Measurements from ENCODE around the gene AREG.
A peak's percentile ranks its signal among the peaks of the same experiment; 100 is the strongest.

Gene AREG

DNA sequence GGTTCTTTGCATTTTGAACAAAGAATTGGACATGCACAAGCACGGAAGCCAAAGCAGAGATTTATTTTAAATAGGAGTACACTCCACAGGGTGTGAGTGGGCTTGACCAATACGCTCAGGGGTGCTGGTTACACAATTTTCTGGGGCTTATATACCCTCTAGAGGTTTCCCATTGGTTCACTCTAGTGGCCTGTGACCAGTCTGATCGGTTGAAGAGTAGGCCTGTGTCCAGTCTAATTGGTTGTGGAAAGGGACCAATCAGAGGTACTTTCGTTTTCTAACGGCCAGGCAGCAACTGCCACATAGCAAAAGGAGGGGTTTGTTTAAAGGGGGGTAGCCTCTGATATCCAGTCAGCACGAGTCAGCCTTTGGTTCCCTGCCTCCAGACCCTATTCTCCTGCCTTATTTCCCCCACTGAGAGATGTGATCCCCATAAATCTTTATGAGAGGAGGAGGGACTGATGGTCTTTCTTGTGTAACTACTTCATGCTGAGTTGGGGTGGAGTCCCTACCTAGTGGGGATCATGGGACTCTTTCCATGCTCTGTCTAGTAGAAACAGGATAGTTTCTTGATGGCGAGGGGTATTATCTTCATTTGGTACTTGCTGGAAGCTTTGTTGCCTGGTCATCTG is 11.3 kb upstream of the AREG start:
- peak; percentile 23 for DNase-seq

DNA sequence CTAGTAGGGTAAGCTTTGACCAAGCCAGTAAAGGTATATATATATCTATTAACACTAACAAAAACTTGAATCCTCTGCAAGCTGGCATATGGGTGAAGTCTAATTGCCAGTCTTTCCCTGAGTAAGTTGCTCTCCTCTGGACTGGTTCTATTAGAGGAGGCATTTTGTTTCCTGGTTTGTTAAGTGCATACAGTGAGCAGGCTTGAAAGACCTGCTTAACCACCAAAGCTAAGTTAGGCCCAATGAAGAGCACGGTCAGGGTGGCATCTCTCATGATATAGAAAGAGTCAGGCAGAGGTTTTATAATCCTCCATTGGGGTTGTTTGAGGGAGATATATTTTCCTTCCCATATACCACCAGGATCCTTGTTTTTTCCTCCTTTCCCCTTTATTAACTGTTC is 9.6 kb upstream of the AREG start:
- DNase-seq: no peak

DNA sequence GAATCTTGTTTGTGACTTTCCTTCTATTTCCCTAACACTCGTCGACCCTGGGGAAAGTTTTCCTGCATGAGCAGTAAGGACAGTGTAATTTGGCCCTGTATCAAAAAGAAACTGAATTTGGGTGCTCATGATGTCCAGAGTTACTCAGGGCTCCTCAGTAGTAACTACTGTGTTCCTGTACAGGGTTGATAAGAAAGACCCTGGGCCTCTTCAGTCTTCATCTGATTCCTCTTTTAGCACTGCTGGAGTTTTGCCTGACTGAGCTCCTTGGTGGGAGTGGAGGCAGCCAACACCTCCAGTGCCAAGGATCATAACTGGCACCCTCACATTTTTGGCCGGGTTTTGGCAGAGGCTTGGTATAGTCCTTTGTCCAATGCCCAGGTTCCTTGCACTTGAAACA is 7.1 kb upstream of the AREG start:
- no peak for DNase-seq

DNA sequence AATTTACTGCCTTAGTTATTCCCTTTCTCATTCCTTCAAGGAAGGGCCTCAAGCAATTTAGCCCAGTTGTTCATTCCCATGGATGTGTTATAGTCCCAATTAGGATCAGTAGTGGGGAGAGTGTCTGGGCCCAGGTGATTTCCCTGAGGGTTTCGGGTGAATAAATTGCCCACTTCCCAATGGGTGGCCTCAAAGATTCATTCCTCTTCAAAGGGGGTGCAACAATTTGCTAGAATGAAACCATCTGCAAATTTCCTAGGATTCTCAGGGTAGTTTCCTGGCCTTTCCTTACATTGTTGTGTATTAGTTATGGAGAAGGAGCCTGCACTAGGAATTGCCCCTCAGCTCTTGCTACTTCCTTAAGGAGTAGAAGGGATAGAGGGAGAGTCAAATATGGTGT is 6.3 kb upstream of the AREG start:
- DNase-seq: no peak

DNA sequence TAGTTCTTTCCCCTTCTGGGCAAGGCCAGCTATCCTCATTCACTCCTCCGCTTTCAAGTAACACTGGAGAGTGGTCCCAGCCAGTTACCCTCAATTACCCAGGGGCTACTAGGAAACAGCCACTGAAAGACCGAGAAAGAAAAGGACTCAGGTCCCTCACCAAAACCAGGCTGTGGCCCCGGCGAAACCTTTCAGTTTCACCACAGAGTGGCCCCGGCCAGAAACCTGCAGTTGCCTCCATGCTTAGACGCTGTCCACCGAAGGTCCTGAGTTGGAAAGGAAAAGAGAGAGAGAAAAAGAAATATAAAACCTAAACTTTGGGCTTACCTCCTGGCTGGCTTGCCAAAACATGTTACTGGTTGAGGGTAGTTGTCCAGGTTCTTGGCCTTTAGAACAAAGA is 5.0 kb upstream of the AREG start:
- no peak for DNase-seq

DNA sequence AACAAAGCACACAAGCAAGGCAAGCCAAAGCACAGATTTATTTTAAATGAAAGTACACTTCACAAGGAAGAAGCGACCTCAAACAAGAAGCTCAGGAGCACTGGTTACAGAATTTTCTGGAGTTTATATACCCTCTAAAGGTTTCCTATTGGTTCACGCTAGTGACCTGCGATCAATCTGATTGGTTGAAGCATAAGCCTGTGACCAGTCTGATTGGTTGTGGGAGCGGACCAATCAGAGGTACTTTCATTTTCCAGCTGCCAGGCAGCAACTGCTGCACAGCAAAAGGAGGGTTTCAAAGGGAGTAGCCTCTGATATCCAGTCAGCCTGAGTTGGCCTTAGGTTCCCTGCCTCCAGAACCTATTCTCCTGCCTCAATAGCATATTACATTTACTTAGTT is 4.6 kb upstream of the AREG start:
- DNase-seq: no peak

DNA sequence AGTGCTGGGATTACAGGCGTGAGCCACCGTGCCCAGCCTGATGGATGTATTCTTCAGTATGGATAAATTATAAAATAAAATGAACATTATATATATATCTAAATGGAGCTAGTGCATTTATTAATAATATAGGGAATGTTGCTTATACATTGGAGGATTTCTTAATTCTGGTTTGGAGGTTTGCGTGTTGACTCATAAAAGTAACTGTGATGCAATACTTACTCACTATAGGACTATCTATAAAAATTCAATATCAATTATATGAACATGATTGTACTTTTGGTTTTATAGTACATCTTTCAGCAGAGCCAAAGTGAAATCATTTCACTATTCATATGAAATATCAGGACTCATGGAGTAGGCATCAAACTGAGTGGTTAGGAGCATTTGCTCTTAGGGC is 3.2 kb upstream of the AREG start:
- DNase-seq: no peak

DNA sequence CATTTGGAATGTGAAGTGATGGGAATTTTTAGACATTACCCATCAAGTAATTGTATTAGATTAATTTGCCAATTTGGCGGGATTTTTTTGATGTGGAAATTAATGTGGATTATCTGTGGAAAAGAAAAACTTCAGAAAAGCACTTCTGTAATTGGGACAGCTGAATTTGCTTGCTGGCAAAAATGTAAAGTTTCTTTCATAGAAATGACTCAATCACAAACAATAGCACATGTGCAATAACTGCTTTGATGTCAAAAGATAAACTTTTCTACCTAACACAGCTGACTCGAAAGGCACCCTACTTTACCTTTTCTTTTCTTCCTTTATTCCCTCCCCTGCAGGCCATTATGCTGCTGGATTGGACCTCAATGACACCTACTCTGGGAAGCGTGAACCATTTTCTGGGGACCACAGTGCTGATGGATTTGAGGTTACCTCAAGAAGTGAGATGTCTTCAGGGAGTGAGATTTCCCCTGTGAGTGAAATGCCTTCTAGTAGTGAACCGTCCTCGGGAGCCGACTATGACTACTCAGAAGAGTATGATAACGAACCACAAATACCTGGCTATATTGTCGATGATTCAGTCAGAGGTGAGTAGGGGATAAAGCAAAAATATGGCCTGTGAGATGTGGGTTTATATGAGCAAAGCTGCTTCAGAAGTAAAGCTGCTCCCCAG is 1.4 kb downstream of the AREG start:
- no peak for DNase-seq

DNA sequence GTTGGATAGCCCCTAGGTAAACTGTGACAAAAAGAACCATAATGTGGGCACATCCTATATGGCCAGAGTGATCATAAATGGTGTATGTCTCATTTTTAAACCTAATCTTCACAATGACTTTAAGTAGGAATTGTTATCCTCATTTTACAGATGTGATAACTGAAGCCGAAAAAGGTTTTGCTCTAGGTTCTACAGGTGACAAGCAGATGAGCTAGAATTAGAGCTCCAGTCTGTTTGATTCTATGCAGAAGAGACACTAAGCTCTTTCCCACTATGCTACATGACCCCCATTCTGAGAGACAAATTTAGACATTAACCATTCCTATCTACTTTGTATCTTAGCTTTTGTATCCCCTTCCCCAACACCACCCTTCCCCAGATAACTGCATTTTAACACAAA is 2.0 kb downstream of the AREG start:
- DNase-seq: no peak

DNA sequence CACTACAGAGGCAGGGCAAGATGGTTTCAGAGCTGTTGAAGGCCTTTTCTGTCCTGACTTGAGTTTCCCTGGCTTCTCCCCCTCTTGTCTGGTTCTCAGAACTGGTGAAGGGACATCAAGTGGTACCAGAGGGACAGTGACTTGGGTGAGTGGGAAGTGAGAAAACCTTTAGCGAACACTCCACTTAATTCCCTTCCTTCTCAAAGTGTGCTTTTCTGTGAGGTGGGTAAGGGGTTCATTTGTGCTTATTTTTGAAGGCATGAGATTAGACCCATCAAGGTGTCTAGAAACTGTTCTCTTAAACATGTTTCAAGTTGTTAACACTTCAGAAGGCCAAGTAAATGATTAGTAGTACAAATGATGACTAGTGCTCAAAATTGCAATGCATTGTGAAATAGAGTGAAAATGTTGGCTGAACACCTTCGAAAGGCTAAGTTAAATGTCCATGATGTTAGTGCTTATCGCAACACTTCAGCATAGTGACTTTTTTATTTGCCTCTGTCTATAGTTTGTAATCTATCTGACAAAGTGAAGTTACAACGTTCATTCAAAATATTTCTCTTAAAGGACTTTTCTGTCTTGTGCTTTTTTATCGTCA is 2.8 kb downstream of the AREG start:
- DNase-seq: no peak

DNA sequence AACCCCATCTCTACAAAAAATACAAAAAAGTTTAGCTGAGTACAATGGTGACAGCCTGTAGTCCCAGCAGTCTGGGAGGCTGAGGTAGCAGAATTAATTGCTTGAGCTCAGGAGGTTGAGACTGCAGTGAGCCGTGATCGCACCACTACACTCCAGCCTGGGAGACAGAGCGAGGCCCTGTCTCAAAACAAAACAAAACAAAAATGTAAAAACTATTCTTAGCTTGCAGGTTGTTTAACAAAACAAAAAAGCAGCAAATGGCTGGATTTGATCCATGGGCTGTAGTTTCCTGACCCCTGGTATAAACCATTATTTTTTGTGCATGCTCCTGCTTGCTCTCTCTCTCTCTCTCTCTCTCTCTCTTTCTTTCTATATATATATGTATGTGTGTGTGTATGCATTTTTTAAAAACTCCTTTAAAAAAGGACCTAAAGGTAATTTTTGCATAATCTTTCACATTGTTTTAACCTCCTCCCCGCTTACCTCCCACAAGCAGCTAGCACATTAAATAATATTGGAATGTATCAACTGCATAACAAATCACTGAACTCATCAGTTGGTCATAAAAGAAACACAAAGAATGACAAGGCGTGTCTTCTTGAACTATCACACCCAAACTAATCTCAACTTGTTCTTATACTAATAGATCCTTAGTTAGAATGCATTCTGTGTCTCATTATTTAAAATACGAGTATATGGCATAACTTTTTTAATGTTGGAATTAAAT is 4.8 kb downstream of the AREG start:
- DNase-seq: no peak

DNA sequence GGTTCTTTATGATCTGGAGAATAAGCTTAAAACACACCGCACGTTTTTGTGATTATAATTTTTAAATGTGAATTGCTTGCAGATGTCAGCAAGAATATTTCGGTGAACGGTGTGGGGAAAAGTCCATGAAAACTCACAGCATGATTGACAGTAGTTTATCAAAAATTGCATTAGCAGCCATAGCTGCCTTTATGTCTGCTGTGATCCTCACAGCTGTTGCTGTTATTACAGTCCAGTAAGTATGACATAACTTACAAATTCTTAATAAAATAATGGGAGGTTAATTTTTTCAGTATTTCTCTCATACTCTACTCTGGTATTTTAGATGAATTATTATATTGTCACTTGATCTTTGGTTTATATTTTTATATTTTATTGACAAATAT is 5.4 kb downstream of the AREG start:
- DNase-seq: no peak

DNA sequence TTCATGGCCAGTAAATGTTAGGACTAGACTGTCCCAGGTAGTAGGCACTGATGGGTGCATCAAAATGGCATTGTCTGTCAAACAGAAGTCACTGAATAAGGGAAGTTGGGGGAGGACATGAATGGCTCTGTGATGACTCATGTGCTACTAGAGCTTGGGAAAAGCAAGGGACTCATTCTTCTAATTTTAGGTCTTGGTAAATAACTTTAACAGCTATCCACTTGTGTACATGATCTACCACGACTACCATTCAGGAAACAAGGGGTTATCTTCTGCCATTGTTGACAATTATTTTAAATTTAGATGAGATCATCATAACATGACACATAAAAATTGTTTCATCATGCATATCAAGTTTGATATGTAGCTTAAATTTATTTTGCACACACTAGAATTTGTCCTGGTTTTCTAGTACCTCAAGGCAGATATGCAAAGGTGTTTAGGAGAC is 6.3 kb downstream of the AREG start:
- DNase-seq: no peak

DNA sequence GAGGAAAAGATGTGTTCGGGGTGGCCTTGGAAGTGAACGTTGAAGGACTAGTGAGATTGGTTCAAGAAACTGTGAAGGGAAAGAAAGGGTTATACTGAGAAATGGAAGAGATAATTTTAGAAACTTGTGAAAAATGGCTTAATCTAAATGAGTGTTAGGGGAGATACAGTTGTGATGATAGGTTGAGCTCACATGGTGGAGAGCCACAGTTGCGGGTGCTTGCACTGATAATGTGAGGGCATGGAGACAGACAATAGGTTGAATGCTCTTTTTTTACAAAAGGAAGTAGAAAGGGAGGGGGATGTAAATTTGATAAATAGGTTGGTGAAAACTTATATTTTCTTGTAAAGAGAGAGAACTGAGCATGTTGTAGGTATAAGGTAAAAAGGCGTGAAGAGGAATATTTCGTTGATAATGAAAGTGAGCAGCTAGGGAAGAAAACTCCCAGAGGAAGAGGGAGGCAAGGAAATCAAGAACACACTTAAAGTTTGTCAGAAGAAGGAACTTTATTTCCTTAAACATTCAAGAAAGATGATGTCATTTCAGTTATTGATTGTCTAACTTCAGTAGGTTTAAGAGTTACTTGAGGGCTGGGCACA is 8.2 kb downstream of the AREG start:
- no peak for DNase-seq

DNA sequence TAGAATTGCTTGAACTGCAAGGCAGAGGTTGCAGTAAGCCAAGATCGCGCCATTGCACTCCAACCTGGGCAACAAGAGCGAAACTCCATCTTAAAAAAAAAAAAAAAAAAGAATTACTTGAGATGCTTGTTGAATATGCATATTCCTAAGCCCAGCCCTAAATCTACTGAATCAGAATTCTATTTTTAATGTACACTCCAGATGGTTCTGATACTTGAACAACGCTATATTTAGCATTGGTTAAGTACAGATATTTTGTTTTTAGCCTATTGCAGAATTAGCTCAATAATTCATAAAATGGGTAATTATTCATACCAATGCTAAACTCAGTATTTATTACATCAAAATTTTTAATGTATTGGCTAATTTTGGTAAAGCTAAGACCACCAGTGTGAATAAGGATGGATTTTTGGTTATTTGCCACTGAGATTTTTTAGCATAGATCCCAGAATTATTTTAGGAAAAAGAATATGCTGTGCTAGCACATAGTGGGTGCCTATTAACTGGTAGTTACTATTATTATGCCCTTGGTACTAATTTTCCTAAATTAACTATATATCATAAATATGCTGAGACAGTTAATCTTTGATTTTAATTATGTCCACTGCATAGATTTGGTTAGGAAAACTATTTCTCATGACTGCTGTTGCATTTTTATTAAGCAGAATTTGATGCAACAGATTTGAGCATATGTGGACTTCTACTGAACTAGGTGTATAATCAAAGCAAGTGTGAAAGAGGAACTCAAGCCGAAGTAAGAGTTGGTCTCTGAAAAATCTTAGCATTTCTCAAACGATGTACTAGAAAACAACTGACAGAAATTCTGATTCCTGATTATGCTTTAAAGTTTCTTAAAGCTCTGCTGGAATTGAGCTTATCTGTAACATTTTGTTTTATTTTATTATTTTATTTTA is 9.2 kb downstream of the AREG start:
- DNase-seq: no peak

DNA sequence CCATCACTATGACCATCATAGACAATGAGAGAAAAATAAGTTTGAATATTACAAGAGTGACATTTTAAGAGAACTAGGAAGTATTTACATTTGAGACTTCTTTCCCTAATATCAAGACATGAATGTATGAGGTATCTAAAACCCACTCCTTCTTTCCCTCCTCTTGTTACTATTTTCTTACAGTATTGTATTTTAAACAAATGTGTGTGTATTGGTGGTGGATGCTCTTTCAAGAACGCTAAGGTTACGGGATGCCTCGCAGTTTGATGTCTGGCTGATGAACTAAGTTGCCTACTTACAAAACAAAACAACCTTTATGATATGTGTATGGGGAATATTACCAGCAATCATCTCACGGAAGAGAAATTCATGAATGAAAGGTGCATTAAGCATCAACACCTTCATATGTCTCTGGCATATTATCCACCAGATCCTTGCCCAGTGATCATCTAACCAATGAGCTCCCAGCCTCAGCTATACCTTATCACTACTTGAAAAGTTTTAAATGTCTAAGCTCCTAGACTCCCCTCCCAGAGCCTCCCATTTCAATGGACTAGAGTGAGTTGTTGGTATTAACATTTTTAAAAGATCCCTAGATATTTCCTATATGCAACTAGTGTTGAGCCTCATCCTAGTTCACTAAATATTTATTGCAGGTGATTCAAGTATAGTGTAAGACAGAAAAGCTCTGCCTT is 10.6 kb downstream of the AREG start:
- DNase-seq: no peak

DNA sequence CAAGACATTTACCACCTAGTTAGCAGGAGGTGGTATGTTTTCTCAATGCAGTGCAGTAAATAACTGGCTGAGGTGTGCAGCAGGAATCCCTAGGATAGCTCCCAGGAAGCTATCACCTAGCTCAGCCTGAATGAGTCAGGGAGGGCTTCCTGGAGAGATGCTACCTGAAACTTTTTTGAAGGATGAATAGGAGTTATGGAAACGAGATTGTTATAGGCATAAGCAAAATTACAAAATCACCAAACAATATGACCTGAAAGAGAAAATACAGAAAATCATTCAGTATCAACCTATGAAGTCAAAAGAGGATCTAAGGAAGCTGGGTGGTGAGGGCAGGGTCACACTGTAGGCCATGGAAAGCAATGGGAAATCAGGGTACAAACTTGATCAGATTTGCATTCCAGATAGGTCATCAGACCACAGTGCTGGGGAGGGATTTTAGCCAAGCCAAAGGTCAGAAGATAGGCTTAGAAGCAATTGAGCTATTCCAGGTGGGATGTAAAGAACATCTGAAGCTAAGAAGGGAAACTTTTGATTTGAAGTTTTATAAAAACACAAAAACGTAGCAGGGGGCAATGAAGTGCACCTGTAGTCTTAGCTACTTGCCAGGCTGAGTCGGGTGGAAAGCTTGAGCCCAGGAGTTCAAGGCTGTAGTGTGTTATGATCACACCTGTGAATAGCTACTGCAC is 11.3 kb downstream of the AREG start:
- DNase-seq: no peak

DNA sequence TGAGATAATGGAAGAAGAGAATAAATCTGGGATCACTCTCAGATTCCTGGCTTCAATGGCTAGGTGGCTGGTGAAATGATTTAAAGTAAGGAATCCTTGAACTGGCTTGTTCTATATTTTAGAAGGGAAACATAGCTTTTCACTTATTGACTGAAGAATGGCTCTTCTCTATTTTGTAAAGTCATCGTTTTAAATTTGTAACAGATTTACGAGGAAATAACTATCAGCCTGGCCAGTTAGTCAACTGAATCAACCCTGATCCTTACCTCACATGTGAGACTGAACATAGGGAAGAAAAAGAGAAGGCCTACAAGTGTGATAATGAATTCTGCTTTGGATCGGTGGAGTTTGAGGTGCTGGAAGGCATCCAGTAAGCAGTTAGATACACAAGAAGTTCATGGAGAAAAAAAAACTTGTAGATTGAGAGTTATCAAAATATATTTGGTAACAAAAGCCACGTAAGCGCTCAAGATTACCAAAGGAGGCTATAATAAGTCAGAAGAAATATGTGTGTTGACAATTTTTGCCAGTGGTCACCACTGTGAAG is 12.0 kb downstream of the AREG start:
- no peak for DNase-seq

DNA sequence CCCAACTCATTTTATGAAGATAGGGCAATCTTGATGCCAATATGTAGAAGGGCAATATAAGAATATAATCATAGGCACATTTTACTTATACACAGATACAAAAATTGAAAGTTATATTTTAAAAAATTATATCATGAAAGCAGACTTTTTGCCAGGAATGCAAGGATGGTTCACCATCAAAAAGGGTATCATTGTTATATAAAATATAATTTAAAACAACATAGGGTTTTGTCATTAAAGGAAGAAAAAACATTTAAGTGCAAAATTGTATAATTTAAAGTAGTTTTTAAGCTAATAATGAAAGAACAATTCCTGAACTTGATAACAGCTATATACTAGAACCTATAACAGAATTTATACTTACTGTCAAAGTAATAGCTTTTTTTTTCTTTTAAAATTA is 15.9 kb downstream of the AREG start:
- no peak for DNase-seq

DNA sequence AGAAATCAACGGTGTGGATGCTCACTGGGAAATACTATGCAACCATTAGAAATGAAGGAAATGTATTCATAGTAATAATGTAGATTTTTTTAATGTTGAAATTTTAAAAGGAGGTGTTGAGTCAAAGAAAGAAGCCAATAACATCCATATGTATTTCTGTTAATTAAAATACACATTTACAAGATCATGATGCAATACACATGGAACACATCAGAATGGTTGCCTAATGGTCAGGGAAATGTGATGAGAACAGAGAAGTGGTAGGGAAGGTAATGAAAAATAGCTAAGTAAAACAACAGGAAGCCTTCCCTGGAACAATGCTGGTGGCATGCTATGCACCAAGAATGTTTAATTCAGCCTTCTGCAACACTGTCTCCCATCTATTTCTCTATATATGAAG is 18.2 kb downstream of the AREG start:
- DNase-seq: no peak

DNA sequence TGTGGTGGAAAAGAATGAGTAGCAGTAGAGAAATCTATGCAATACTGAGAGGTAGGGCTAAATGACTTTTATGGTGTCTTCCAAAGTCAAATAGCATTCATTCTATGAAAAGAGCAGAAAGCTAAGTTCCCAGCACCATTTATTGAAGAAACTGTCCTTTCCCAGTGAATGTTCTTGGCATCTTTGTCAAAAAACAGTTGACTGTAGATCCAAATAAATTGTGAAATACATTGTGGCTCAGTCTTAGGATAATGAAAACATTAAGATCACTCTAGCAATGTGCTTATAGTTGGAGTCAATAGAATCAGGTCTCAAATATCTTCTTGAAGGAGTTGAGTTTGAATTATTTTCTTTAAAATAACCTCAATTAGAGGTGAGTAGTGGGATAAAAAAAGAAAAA is 19.4 kb downstream of the AREG start:
- no peak for DNase-seq

Measured in NCI-H69 (cell line).